HG03135 (cell line): Measurements from ENCODE around the gene GREB1.

ENCODE experiments used
- ATAC-seq: cut with Tn5 transposase; IDR thresholded peaks from one replicate; pipeline ENCODE4 v1.9.1; 2021; ENCODE audit warnings: mild to moderate bottlenecking, moderate library complexity; ENCODE audit not compliant: unreplicated experiment

The GREB1 gene

GRCh38 chr2:11578986-11579774 is 45.3 kb downstream of the GREB1 start:
- ATAC-seq, result no peak

GRCh38 chr2:11579867-11580659 is 46.2 kb downstream of the GREB1 start:
- ATAC-seq, result no peak

- ATAC-seq, result no peak
Observed at GRCh38 chr2:11580697-11581096, 46.9 kb downstream of the GREB1 start.

- no peak for ATAC-seq
Observed at GRCh38 chr2:11581124-11581796, 47.4 kb downstream of the GREB1 start.

- no peak for ATAC-seq
Observed at GRCh38 chr2:11581797-11582611, 48.2 kb downstream of the GREB1 start.

- no peak for ATAC-seq
Observed at GRCh38 chr2:11582612-11582861, 48.7 kb downstream of the GREB1 start.

- no peak for ATAC-seq
Observed at GRCh38 chr2:11582862-11583752, 49.3 kb downstream of the GREB1 start.

GRCh38 chr2:11583840-11584524 is 50.1 kb downstream of the GREB1 start:
- peak; percentile 85 for ATAC-seq

GRCh38 chr2:11584525-11585056 is 50.7 kb downstream of the GREB1 start:
- no peak for ATAC-seq

- no peak for ATAC-seq
Observed at GRCh38 chr2:11585071-11585470, 51.2 kb downstream of the GREB1 start.

GRCh38 chr2:11588228-11589110 is 54.6 kb downstream of the GREB1 start:
- ATAC-seq, result no peak

- no peak for ATAC-seq
Observed at GRCh38 chr2:11589316-11589940, 55.6 kb downstream of the GREB1 start.

- ATAC-seq, result no peak
Observed at GRCh38 chr2:11590193-11590592, 56.3 kb downstream of the GREB1 start.

- ATAC-seq, result no peak
Observed at GRCh38 chr2:11591091-11591490, 57.2 kb downstream of the GREB1 start.

GRCh38 chr2:11592671-11593574 is 59.1 kb downstream of the GREB1 start:
- ATAC-seq, result no peak

GRCh38 chr2:11596801-11597200 is 63.0 kb downstream of the GREB1 start:
- ATAC-seq, result no peak
